GM13977 (cell line): ENCODE results near the gene HFE.
A peak's percentile ranks its signal among the peaks of the same experiment; 100 is the strongest.
"Not testable (repeated sequence)": the region's sequence is repeated elsewhere in the genome, so short reads cannot be mapped to it uniquely, and the experiment has no call there.

Experiments
- DNase-seq: peaks from one replicate; pipeline ENCODE4 v3.0.0; 2012; ENCODE audit warnings: low spot score
- CTCF ChIP-seq: IDR thresholded peaks from 2 replicates; pipeline ENCODE4 v1.5.1; 2012; ENCODE audit warnings: mild to moderate bottlenecking, control low read depth; ENCODE audit not compliant: insufficient read depth; ENCODE audit errors: extremely low read depth, missing control alignments
- in situ Hi-C: fragments of 300-500 bp; cut with MboI; formaldehyde crosslinking; loops from one replicate; pipeline ENCODE4 v1.12.0; 2022; ENCODE audit warnings: low sequenced_read_pairs, low pct_unique_long_range_greater_than_20kb, mixed read lengths, inconsistent platforms; ENCODE audit not compliant: unreplicated experiment

Gene HFE

GRCh38 chr6:26065952-26066380 is 21.3 kb upstream of the HFE start:
- DNase-seq = peak; percentile 74

GRCh38 chr6:26067367-26067766 is 19.9 kb upstream of the HFE start:
- DNase-seq = no peak
- in situ Hi-C loops = no loop called here
- TF ChIP-seq CTCF = no peak

More at GRCh38 chr6:26065952-26066380, 21.3 kb upstream of the HFE start:
- in situ Hi-C loops = no loop called here
- peak; percentile 76 for TF ChIP-seq CTCF

- no peak for TF ChIP-seq CTCF
- no peak for DNase-seq
- in situ Hi-C loops = no loop called here
Measured at GRCh38 chr6:26068036-26068435, 19.2 kb upstream of the HFE start.

GRCh38 chr6:26071135-26071534 is 16.1 kb upstream of the HFE start:
- TF ChIP-seq CTCF = no peak
- in situ Hi-C loops = no loop called here
- DNase-seq = no peak

- in situ Hi-C loops = no loop called here
- no peak for DNase-seq
- TF ChIP-seq CTCF = no peak
Measured at GRCh38 chr6:26075063-26075717, 12.0 kb upstream of the HFE start.

GRCh38 chr6:26078066-26078465 is 9.2 kb upstream of the HFE start:
- DNase-seq, in situ Hi-C loops: not testable (repeated sequence)

- in situ Hi-C loops, DNase-seq: not testable (repeated sequence)
Measured at GRCh38 chr6:26081096-26081495, 6.1 kb upstream of the HFE start.

- in situ Hi-C loops = no loop called here
- no peak for DNase-seq
- no peak for TF ChIP-seq CTCF
Measured at GRCh38 chr6:26086211-26086610, 1.0 kb upstream of the HFE start.
